Stomach (tissue), 9 donors: ENCODE data around the gene SGIP1. TPM values are rescaled to one million over a fixed set of nuclear protein-coding genes. Genes with fewer than 3 reads are reported as not detected.

Experiments
- DNase-seq, 2 donors: peaks; one replicate each; pipeline versions ENCODE4 v3.0.0 to v3.0.0-alpha.2; 2013 to 2019
- H3K27ac ChIP-seq, 5 donors: fragments of 200-600 bp in 4 of 5; sonication (generic) in 4 of 5; one replicate each; pipeline ENCODE4 v1.5.1; 2013 to 2019; ENCODE audit warnings: mild to moderate bottlenecking in 1 of 5, moderate library complexity in 1 of 5
- H3K27me3 ChIP-seq, 3 donors: fragments of 200-600 bp; sonication (generic); one replicate each; pipeline ENCODE4 v1.5.1; 2017 to 2019; ENCODE audit warnings: mixed run types in 1 of 3
- H3K36me3 ChIP-seq, 4 donors: fragments of 200-600 bp; sonication (generic); 1 replicate in 3 of 4; 2 replicates in 1 of 4; pipeline ENCODE4 v1.5.1; 2016 to 2019
- H3K4me1 ChIP-seq, 4 donors: fragments of 200-600 bp; sonication (generic); one replicate each; pipeline ENCODE4 v1.5.1; 2016 to 2019
- H3K4me3 ChIP-seq, 4 donors: fragments of 200-600 bp; sonication (generic) in 3 of 4; one replicate each; pipeline ENCODE4 v1.5.1; 2016 to 2019; ENCODE audit warnings: mild to moderate bottlenecking in 1 of 4
- H3K9me3 ChIP-seq, 4 donors: fragments of 200-600 bp; sonication (generic); one replicate each; pipeline ENCODE4 v1.5.1; 2016 to 2019
- CTCF ChIP-seq, 7 experiments: fragments of 450-650 bp in 4 of 7; fragments of 200-600 bp in 3 of 7; sonication (generic) in 3 of 7; IDR thresholded peaks; one replicate each; pipeline ENCODE4 v1.5.1; 2016 to 2019; ENCODE audit warnings: antibody characterized with exemption in 7 of 7, control low read depth in 2 of 7, mild to moderate bottlenecking in 1 of 7
- EP300 ChIP-seq: sonication (generic); formaldehyde crosslinking; IDR thresholded peaks from one replicate; pipeline ENCODE4 v1.6.1; 2017; ENCODE audit warnings: antibody characterized with exemption
- POLR2A ChIP-seq, 4 donors: fragments of 450-650 bp; IDR thresholded peaks; one replicate each; pipeline ENCODE4 v1.6.1; 2016; ENCODE audit warnings: antibody characterized with exemption in 4 of 4, control low read depth in 2 of 4, mild to moderate bottlenecking in 1 of 4, moderate library complexity in 1 of 4
- POLR2AphosphoS5 ChIP-seq, 3 donors: sonication (generic); formaldehyde crosslinking; IDR thresholded peaks; one replicate each; pipeline ENCODE4 v1.6.1; 2016; ENCODE audit warnings: antibody characterized with exemption in 3 of 3
- WGBS, 5 donors: extraction: QIAGEN DNeasy Blood & Tissue Kit in 3 of 5; methylation state at CpG; one replicate each; pipeline versions ENCODE4 v1.1.5 to v1.1.7; 2013 to 2018; 5-methylcytosine and 5-hydroxymethylcytosine counted together
- intact Hi-C: fragments of 100-400 bp; cut with DNase I; formaldehyde crosslinking; loops from one replicate; pipeline ENCODE4 v1.15.1; 2023; ENCODE audit warnings: low total_unique reads
- polyA plus RNA-seq, 3 donors: library from polyadenylated mRNA; stranded (reverse); fragments of 200-250 nt; gene quantifications; one replicate each; pipeline ENCODE4 v1.2.3, GENCODE V29; 2013
- total RNA-seq, 5 donors: library from RNA; depleted of rRNA; stranded (reverse); fragments of >200 nt; gene quantifications; one replicate each; pipeline versions ENCODE4 v1.1.0 to v1.2.3, GENCODE V29; 2014 to 2016
- donor health status: healthy with polysubstance abuse.
- donor health status: Bipolar disorder and iron deficiency.
- donor health status: healthy.

Gene SGIP1
- total and polyA plus RNA-seq, 8 donors = 1.2 to 44.9 (median 3.0) TPM; not detected in 1

- Histone ChIP-seq H3K27ac (peak overlapping the region in 1 of 5 donors; percentile 12), H3K9me3 (no peaks in the 10 kb centered on the region), H3K4me1 (peaks cover 0 to 15% (median 2%) of the 10 kb centered on the region in 4 donors), H3K36me3 (no peaks in the 10 kb centered on the region), H3K4me3 (no peak overlapping the region), H3K27me3 (no peaks in the 10 kb centered on the region)
- peak in 1 of 2 donors; percentile 66 for DNase-seq
- TF ChIP-seq EP300 (no peak), POLR2A (IDR thresholded peaks at IDR 0.05) (no peak)
- intact Hi-C loops = no loop called here
- WGBS, 5 donors = 20 to 37% (median 23%) methylated on average over 5 of the region's 5 CpGs
Observed at GRCh38 chr1:66552829-66553228, 18.9 kb downstream of the SGIP1 start.

DNA sequence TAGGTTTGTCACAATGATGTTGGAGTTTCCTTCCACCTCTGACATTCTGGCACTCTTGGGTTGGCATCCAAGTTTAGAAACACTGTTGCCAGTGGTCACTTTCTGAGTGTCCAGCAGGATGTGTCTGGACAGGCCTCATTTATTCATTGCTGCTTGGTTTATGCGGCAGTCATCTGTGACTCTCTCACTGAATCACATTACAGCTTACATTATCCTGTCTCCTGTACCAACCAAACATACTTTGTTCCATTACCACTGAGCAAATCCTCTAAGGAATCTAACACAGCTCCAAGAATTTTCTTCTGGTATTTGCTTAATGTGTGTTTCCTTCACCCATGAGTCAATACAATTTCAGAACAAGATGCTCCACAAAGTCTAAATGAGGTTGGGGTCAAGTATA lies 19.9 kb downstream of the SGIP1 start:
- H3K27ac ChIP-seq = no peak overlapping the region
- H3K9me3 ChIP-seq = no peaks in the 10 kb centered on the region
- WGBS, 5 donors = 79 to 93% (median 85%) methylated on average over 1 of the region's 1 CpG
- TF ChIP-seq POLR2AphosphoS5 (IDR thresholded peaks at IDR 0.05) (no peak), EP300 (no peak), POLR2A (IDR thresholded peaks at IDR 0.05) (no peak), CTCF (IDR thresholded peaks at IDR 0.05) (no peak)
- H3K4me1 ChIP-seq = peaks cover 0 to 15% (median 2%) of the 10 kb centered on the region in 4 donors
- H3K27me3 ChIP-seq = no peaks in the 10 kb centered on the region
- intact Hi-C loops = no loop called here
- DNase-seq = no peak
- H3K36me3 ChIP-seq = no peaks in the 10 kb centered on the region
- no peak overlapping the region for H3K4me3 ChIP-seq

GRCh38 chr1:66556161-66556611 lies 22.2 kb downstream of the SGIP1 start:
- peaks cover 0 to 15% (median 2%) of the 10 kb centered on the region in 4 donors for H3K4me1 ChIP-seq
- DNase-seq = no peak
- H3K36me3 ChIP-seq = no peaks in the 10 kb centered on the region
- H3K9me3 ChIP-seq = no peaks in the 10 kb centered on the region
- no peaks in the 10 kb centered on the region for H3K27me3 ChIP-seq
- no peak overlapping the region for H3K27ac ChIP-seq
- no peak for TF ChIP-seq POLR2AphosphoS5 (IDR thresholded peaks at IDR 0.05)
- TF ChIP-seq EP300 = no peak
- TF ChIP-seq CTCF (IDR thresholded peaks at IDR 0.05) = no peak
- TF ChIP-seq POLR2A (IDR thresholded peaks at IDR 0.05) = no peak
- intact Hi-C loops = no loop called here
- H3K4me3 ChIP-seq = no peak overlapping the region
- 70 to 89% (median 87%) methylated on average over 7 of the region's 7 CpGs for WGBS, 5 donors

DNA sequence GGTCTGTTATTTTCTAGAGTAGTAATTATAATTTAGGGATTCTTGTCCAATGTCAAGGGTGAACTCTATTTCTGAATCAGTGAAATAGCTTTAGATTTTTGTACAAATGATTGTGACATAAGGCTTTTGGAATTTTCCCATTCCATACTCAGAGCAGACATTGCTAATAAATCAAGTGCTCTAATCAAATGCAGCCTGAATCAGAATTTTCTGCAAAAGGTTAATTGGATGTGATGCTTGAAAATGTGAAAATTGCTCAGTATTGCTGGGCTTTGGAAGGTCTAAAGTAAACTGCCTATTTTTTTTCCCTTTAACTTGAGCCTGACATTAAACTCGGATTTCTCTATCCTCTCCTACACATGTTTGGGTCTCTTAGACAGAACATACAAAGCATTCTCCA lies 23.2 kb downstream of the SGIP1 start:
- no peak for DNase-seq
- 57 to 65% (median 64%) methylated on average over 1 of the region's 1 CpG for WGBS, 5 donors
- Histone ChIP-seq H3K4me3 (no peak overlapping the region), H3K27ac (no peak overlapping the region), H3K9me3 (no peaks in the 10 kb centered on the region), H3K27me3 (no peaks in the 10 kb centered on the region), H3K36me3 (no peaks in the 10 kb centered on the region), H3K4me1 (peaks cover 0 to 11% (median 2%) of the 10 kb centered on the region in 4 donors)
- no peak for TF ChIP-seq EP300
- TF ChIP-seq POLR2AphosphoS5 (IDR thresholded peaks at IDR 0.05) = no peak
- TF ChIP-seq CTCF (IDR thresholded peaks at IDR 0.05) = no peak
- no peak for TF ChIP-seq POLR2A (IDR thresholded peaks at IDR 0.05)
- intact Hi-C loops = no loop called here

DNA sequence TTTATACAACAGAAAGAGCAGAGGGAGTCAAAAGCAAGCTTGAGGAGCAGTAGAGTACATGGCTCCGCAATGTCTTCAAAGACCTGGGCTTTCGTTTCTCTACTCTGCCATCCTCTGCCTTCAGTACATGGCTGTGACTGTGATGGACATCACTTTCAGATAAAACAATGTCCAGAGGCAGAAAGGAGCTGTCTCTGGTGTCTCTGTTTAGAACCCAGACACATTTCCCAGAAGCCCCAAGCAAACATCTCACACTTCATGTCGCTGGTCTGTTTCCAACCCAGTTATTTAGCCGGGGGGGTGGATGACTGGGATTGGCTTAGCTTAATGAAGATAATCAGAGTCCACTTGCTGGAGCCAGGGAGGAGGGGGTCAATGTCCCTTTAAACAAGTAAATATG lies 25.6 kb downstream of the SGIP1 start:
- intact Hi-C loops = no loop called here
- H3K27ac ChIP-seq = no peak overlapping the region

More for the DNA sequence above, 25.6 kb downstream of the SGIP1 start:
- no peaks in the 10 kb centered on the region for H3K36me3 ChIP-seq
- no peaks in the 10 kb centered on the region for H3K9me3 ChIP-seq
- WGBS, 5 donors = 80 to 92% (median 85%) methylated on average over 4 of the region's 4 CpGs
- H3K4me1 ChIP-seq = peaks cover 0 to 21% (median 11%) of the 10 kb centered on the region in 4 donors
- no peak overlapping the region for H3K4me3 ChIP-seq
- no peaks in the 10 kb centered on the region for H3K27me3 ChIP-seq
- TF ChIP-seq CTCF (IDR thresholded peaks at IDR 0.05) (no peak), POLR2A (IDR thresholded peaks at IDR 0.05) (no peak), POLR2AphosphoS5 (IDR thresholded peaks at IDR 0.05) (no peak), EP300 (no peak)
- DNase-seq = no peak
